GM20431 (cell line): Measurements from ENCODE around the gene EIF4B.

Source experiments
- in situ Hi-C: fragments of 300-500 bp; cut with MseI, MboI; formaldehyde crosslinking; loops from one replicate; pipeline ENCODE4 v1.15.0; 2020; ENCODE audit warnings: low sequenced_read_pairs; ENCODE audit not compliant: unreplicated experiment

EIF4B gene

DNA sequence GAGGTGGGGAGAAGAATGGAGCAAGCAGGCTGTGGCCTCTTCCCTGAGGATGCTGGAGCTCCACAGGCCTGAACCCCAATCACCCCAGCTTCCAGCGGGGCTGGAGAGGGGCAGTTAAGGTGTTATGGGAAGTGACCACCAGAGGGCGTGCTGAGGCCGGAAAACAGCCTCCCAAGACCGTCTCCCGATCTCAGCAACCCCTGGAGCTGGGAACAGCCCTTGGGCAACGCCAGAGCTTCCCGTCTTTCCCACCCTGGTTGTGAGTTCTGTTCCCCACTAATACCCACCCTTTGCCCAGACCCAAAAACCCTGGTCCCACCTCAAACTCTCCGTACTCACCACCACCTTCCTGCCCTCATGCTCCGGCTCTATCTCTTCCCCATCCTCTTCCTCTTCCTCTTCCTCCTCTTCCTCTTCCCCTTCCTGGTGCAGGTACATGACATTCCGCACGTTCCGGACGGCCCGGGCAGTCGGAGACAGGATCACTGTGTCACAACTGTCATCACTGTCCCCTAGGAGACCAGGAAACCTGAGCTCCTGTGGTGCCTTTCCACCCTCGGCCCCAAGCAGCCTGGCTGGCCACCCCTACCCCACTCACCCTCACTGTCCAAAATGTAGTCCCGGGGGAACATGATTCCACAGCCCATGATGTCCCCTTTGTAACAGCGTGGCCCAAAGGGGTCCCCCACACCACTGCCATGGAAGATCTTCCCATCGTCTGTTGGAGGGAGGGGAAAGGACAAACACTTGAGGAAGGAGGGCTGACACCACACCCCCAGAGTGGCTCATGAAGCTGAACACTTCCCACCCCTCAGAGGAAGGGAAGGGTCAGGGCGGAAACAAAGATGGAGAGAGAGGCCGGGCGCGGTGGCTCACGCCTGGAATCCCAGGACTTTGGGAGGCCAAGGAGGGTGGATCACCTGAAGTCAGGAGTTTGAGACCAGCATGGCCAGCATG is 60.0 kb downstream of the EIF4B start:
- in situ Hi-C loops, result no loop called here

- in situ Hi-C loops, result no loop called here
These were observed 61.1 kb downstream of the EIF4B start for GRCh38 chr12:53067074-53067992.

DNA sequence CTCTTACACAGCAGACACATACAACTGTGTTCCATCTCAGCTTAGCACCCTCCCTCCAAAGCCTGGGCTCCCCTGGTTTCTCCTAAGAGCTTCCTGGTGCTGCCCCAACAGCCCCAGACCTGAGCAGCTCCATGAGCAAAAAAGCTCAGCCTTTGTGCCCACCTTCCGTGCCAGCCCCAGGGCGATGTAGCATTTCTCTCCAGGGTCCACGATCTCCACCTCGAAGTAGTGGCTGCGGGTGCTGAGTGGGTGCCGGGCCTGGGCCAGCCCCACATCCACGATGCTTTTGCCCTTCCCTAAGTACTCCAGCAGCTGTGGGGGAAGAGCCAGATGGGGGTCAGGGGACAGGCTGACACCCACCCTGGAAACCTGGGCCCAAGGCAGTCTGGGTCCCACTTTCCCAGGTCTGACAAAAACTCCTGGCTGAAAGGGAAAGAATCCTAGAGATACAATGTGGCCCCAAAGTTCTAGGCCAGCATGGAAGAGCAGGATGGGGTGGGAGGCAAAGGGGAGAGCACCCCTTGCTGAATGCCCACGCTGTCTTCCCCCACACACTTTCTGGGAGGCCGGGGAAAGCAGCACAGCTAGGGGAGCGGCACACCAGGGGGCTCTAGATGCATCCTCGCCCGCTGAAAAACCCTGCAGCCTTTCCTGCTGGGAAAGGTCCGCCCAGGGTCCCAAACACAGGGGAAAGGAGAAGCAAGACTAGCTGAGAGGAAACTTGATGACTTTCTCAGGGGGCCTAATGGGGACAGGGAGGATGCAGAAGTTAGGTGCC is 61.9 kb downstream of the EIF4B start:
- in situ Hi-C loops, result no loop called here

DNA sequence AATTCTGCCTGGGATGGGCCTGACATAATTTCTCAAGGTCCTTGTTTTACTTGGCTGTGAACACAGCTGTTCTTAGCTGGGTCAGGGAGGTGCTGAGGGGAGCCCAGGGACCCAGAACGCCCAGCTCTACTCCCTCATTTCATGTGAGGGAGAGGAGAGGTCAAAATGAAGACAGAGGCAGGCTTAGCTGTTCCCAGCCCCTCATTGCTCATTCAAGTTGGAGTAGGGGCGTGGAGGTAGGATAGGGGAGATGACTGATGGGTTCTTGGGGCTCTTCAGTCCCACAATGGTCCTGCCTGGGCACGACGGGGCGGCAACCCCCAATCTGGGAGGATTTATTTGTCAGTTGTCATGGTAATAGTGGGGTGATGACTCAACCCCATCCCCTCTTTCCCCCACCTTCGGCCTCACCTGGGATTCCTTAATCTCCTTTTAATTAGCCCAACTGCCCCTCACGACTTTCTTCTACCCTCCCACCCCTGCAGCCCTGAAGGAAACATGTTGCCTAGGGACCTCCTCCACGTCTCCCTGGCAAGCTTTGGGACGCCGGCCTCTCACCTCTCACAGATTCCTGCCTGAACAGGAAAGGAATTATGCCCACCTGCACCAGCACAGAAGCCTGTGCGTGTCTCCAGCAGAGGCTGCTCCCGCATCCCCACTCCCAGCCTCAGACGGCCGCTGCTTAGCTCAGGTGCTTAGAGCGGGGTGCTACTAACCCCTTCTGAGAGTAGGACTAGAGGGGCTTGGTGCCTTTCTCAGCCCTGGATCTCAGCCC is 62.7 kb downstream of the EIF4B start:
- in situ Hi-C loops, result no loop called here

DNA sequence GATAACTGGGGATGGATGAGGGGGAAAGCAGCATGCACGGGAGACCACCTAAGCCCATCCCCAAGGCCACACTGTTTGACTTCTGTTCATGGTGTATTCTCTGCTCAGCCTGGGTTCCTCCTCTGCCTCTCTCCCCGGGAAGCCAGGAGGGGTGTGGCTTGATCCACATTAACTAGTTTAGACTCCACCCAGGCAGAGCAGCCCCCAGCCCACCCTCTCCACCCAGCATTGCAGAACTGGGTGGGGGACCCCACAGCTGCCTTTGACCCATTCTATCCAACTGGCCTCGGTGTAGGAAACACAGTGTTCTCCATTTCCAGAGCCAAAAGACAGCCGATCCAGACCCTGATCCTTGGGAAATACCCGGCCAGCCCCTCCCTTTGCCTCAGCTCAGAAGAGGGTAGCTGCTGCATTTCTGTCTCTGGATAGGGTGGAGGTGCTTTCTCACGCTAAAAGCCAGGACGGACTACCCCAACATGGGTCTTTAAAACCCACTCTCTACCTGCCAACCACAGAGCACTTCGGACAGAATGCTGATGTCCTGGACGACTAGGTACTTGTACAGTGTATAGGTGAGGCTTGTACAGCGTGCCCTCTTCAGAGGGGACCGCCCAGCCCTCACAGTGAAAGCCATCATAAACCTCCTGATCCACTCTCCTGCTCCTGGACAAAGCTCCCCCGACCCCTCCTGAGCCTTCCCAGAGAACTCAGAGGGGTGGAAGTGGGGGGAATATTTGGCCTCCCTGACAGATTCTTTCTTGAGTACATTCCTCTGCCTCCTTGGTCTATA is 63.6 kb downstream of the EIF4B start:
- in situ Hi-C loops, result no loop called here

DNA sequence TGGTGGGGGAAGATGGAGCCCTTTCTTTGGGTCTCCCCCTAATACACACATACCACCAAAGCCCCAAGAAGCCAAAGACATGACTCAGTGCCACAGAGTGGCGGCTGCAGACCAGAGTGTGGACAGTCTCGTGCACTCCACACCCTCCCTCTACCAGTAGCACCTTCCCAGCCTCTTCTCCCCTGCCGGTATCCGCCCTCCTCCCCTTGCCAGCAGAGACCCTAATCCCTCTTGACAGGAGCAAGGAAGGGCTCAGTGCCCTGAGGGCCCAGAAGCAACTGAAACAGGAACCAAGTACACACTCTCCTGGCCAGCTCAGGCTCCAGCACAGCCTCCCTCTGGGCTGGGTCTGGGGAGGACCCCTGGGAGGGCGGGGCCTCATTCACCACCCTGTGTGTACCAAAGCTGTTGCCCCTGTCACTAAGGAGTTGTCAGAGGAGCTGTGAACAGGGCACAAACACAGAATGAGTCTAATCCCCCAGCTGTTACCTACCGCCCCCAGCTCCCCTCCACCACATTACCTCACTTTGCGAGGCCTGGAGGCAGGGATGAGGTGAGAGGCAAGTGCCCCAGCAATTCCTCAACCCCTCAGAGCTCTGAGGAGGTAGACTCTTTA is 64.7 kb downstream of the EIF4B start:
- in situ Hi-C loops, result no loop called here

- in situ Hi-C loops, result no loop called here
These were observed 65.6 kb downstream of the EIF4B start for GRCh38 chr12:53071591-53072551.

DNA sequence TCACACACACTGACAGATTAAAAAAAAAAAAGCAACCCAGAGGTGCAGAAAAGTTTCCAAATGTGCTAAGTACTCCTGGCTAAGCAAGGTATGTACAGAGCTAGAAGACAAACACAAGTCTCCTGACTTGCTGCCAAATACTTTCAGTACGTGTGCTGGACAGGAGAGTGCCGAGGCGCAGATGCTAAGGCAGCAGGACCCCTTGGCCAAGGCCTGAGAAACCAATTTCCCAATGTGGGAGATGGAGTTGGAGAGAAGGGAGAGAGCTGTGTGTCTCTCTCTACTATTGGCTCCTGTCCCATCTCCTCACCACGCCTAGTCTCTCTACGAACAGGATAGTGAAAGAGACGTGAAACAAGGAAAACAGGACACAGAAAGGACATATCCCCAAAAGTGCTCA is 67.6 kb downstream of the EIF4B start:
- in situ Hi-C loops, result no loop called here

DNA sequence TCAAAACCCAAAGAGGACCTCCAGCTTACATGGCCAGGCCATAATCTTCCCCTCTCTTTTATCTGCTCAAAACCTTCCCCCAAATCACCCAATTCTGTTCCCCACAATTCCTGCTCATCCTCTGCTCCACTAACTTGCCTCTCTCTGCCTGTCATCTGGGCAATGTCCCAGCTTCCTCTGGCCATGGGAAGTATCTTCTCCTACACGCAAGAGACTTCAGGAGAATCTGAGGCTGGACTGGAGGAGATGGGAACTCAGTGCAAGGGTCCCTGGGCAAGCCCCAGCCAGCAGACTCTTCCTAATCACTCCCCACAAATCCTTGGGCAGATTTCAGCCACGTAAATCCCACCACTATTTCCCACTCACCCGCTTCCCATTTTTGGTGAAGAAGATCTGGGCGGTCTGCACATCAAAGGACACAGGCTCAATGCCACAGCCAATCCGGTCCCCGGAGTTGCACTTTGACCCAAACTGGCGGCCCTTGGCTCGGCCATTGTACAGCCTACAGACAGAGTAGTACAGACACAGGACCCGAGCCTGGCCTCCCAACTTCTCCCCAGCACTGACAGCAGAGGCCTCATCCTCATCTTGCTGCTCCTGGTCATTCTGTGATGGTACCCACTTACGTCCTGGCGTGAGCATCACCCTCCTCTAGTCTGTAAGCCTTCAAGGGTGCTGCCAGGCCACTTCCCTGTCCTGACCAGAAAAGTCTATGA is 68.2 kb downstream of the EIF4B start:
- in situ Hi-C loops, result no loop called here

GRCh38 chr12:53074999-53075370 is 68.7 kb downstream of the EIF4B start:
- in situ Hi-C loops, result no loop called here

DNA sequence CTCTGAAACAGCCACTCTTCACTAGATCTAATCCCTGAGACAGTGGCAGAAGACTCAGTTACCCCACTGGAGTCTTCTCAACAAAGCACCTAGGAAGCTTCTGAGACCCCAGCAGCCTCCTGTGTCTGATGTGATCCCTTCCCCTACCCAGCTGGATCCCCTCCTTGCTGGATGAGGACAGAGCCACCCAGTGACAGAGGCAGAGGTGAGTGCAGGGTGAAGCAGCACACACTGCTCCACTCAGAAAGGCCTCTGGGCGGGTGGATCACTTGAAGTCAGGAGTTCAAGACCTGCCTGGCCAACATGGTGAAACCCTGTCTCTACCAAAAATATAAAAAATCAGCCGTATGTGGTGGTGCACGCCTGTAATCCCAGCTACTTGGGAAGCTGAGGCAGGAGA is 70.2 kb downstream of the EIF4B start:
- in situ Hi-C loops, result no loop called here

- in situ Hi-C loops, result no loop called here
These were observed 70.8 kb downstream of the EIF4B start for GRCh38 chr12:53077030-53077429.

DNA sequence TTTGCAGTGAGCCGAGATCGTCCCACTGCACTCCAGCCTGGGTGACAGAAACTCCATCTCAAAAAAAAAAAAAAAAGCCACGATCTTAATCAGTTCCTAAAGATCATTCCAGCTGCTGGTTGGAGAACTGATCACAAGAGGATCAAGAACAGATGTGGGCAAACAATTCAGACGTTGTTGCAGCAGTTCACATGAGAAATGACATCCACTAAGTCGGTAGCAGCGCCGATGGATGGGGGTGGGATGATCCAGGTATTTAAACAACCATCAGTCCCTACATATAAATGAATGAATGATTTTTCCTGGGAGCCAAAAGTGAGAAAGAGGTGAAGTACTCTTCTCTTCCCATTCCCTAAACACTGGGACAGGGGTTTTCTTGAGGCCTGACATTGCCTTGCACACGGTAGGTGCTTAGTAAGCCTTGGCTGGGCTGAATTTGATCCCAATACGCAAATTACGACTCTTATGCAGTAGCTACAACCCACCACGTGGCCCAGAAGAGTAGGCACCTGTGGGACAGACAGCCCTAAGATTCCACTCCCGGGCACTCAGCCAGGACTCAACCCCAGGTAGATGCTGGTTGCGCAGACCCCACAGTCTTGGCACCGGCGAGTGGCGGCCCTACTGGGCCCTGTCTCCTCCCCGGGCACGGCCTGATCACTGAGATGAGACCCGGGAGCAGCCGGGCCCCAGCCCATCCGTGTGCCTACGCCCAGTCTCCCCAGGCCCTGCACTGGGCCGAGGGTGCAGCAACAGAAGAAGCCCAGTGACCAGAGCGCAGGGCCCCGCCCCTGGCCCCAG is 72.4 kb downstream of the EIF4B start:
- in situ Hi-C loops, result no loop called here

- in situ Hi-C loops, result no loop called here
These were observed 73.2 kb downstream of the EIF4B start, which contains the start of gene SPRYD3 for GRCh38 chr12:53079226-53080117. TSS of gene SPRYD3 (minus strand) at chr12:53079390. CDS start at chr12:53079333, 57 bp downstream.
